ENCODE results near the gene TRDN. TPM values are rescaled to one million over a fixed set of nuclear protein-coding genes. Genes with fewer than 3 reads are reported as not detected.

The TRDN gene
- total and polyA plus RNA-seq, 2 experiments from 2014 or later: 0.10 to 0.48 TPM

DNA sequence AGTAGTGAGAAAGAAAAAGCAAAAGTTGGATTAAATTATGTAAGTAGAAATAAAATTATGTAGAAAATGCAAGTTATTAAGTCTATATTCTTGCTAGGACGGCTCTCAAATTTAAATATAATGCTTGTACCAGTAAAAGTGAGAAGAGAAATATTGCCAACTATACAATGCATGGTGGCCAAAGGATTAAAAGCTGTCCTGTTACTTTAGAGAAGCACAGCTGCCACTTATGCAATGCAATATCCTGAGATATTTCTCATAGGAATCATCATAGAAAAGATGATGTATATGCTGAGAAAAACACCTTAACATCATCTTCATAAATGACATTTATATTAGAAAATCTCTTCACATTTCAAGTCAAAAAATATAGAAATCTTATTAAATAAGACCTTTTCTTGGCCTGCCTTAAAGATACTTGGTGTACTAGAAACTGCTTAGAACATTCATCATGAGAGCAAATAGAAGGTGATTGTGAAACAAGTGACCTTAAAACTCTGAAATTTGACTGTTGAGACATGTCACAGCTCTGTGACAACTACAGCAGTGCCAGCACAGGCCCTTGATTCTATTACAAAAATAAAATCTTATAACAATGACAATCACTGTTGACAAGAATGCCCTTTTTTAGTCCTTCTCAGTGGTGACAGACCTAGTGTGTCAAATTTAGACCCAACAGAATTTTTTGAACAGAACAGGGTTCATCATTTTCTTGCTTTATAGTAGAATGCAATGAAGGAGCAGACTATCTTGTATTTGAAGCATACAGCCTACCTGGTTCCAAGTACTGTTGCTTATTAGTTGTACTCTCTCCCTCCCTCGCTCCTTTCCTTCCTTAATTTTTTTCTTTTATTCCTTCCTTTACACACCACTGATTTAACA lies 467.6 kb downstream of the TRDN start:
- Histone ChIP-seq H3K9me3 (ENCODE audit: low read depth) (no peaks in the 10 kb centered on the region), H3K27me3 (no peaks in the 10 kb centered on the region), H3K36me3 (replicated peaks; ENCODE audit: insufficient read depth, low read depth) (no peaks in the 10 kb centered on the region), H3K27ac (no peak overlapping the region), H3K4me3 (no peak overlapping the region), H4K20me1 (ENCODE audit: insufficient read depth, poor library complexity, severe bottlenecking) (no peaks in the 10 kb centered on the region), H3K4me2 (no peak overlapping the region), H2AFZ (no peak overlapping the region), H3K79me2 (no peaks in the 10 kb centered on the region), H3K4me1 (ENCODE audit: insufficient read depth) (no peaks in the 10 kb centered on the region), H3K9me2 (replicated peaks; ENCODE audit: insufficient read depth) (no peaks in the 10 kb centered on the region)
- DNase-seq (ENCODE audit: low spot score): no peak
- WGBS (ENCODE audit: low lambda C conversion rate, missing lambda C conversion rate): 75% methylated on average over 2 of the region's 2 CpGs
- TF ChIP-seq, protein P1, sequence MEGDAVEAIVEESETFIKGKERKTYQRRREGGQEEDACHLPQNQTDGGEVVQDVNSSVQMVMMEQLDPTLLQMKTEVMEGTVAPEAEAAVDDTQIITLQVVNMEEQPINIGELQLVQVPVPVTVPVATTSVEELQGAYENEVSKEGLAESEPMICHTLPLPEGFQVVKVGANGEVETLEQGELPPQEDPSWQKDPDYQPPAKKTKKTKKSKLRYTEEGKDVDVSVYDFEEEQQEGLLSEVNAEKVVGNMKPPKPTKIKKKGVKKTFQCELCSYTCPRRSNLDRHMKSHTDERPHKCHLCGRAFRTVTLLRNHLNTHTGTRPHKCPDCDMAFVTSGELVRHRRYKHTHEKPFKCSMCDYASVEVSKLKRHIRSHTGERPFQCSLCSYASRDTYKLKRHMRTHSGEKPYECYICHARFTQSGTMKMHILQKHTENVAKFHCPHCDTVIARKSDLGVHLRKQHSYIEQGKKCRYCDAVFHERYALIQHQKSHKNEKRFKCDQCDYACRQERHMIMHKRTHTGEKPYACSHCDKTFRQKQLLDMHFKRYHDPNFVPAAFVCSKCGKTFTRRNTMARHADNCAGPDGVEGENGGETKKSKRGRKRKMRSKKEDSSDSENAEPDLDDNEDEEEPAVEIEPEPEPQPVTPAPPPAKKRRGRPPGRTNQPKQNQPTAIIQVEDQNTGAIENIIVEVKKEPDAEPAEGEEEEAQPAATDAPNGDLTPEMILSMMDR (IDR thresholded peaks at IDR 0.05; ENCODE audit: poor library complexity): no peak
- TF ChIP-seq EZH2 (IDR thresholded peaks at IDR 0.05; ENCODE audit: borderline replicate concordance) (no peak), EZH2phosphoT487 (IDR thresholded peaks at IDR 0.05; ENCODE audit: low read depth, severe bottlenecking, unreplicated experiment) (no peak)

DNA sequence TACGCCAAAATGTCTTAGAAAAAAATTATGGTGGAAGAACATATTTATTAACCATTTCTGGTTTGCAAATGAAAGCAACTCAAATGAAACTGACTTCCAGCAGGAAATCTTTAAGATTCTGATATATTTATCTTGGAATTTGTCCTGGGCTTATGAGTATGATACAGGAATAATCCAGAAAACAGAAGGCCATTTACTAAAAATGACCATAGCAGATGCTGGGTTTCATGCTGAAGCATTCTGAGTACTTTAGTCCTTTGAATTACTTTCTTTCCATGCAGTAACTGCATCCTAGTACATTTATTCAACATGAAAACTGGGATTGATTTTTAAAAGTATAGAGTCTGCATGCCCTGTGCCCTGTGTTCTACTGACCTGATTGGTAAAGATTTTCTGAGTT lies 468.3 kb downstream of the TRDN start:
- H2AFZ ChIP-seq: no peak overlapping the region
- no peaks in the 10 kb centered on the region for H3K79me2 ChIP-seq
- no peaks in the 10 kb centered on the region for H3K4me1 ChIP-seq (ENCODE audit: insufficient read depth)
- H4K20me1 ChIP-seq (ENCODE audit: insufficient read depth, poor library complexity, severe bottlenecking): no peaks in the 10 kb centered on the region
- TF ChIP-seq EZH2phosphoT487 (IDR thresholded peaks at IDR 0.05; ENCODE audit: low read depth, severe bottlenecking, unreplicated experiment) (no peak), EZH2 (IDR thresholded peaks at IDR 0.05; ENCODE audit: borderline replicate concordance) (no peak)
- TF ChIP-seq, protein P1 (IDR thresholded peaks at IDR 0.05; ENCODE audit: poor library complexity): no peak
- H3K9me2 ChIP-seq (replicated peaks; ENCODE audit: insufficient read depth): no peaks in the 10 kb centered on the region
- no peak overlapping the region for H3K4me3 ChIP-seq
- H3K4me2 ChIP-seq: no peak overlapping the region
- DNase-seq (ENCODE audit: low spot score): no peak
- no peak overlapping the region for H3K27ac ChIP-seq
- no peaks in the 10 kb centered on the region for H3K27me3 ChIP-seq
- H3K36me3 ChIP-seq (replicated peaks; ENCODE audit: insufficient read depth, low read depth): no peaks in the 10 kb centered on the region
- WGBS (ENCODE audit: low lambda C conversion rate, missing lambda C conversion rate): 85% methylated on average over 1 of the region's 1 CpG
- H3K9me3 ChIP-seq (ENCODE audit: low read depth): no peaks in the 10 kb centered on the region

Other genes with a start within 250 kb of the TRDN start
- 1.3 and 2.6 TPM in 2 replicates for gene NKAIN2, start 166.9 kb upstream of the TRDN start, total RNA-seq
- gene NKAIN2, start 166.9 kb upstream of the TRDN start, polyA plus RNA-seq: 0.48 and 2.2 TPM in 2 replicates